Epidermal melanocyte (primary cell): ENCODE results near the gene CUX1.

Source experiments
- DNase-seq: peaks from one replicate; pipeline ENCODE4 v3.0.0; 2011; ENCODE audit warnings: low spot score; ENCODE audit not compliant: insufficient read length

CUX1 gene

DNA sequence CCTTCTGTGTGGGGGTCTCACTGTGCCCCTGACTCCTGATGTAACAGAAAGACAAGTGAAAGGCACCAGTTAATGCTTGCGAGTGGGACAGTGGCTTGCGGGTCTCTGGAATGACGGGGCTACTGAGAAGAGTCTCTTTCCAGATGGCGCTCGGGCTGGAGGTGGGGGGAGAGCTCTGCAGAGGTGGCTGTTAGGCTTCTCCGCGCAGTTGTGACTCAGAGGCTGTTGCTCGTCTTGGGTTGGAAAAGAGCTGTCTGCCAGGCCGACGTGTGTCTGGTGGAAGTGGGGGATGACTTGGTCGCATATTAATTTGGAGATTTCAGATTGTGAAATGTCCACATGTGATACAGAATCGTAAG is 441.3 kb downstream of the CUX1 start:
- DNase-seq = no peak

DNA sequence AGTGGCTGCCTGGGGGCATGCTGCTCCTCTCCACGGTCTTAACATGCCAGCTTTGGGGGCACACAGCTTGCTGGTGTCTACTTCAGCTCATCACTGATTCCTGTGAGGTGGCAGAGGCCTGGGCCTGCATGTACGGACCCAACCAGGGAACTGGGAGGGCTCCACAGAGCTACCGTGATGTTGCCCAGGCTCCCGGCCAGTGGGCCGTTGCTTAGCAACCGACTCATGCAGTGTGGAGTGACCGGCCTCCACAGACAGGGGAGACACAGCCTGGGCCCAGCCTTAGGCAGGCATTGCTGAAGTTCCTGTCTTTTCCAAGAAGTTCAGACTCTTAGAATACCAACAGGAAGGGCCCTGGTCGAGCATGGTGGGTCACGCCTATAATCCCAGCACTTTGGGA is 443.4 kb downstream of the CUX1 start:
- DNase-seq = no peak

DNA sequence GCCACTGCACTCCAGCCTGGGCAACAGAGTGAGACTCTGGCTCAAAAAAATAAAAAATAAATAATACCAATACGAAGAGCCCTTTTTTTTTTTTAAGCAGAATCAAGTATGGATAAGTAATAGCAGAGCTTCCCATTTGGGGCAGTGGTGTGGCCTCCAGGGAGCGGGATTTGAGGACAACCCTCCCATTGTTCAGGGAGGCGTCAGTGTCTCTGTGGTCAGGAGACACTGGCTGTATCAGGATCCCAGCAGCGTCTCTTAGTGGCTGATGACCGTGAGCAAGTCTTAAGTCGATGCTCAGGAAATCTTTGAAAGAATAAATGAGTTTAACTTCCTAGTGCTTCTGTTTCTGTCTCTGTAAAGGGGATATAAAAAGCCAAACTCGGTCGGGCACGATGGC is 444.0 kb downstream of the CUX1 start:
- no peak for DNase-seq

DNA sequence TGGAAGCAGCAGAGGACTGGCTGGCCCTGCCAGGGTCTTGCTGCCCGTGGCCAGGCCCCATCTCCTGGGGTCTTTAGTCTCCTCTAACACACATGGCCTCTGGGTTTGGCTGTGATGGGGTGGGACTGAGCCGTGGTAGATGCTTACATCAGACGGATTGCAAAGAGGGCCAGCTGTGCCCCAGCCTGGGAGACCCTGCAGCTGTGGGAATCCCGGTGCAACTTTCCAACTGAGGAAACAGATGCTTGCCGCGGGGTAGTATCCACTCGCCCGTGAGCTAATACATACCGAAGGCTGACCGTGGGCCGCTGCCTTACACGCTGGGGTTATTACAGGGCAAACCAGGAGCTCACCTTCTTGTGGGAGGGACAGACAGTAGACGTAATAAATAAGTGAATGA is 445.1 kb downstream of the CUX1 start:
- DNase-seq = no peak

DNA sequence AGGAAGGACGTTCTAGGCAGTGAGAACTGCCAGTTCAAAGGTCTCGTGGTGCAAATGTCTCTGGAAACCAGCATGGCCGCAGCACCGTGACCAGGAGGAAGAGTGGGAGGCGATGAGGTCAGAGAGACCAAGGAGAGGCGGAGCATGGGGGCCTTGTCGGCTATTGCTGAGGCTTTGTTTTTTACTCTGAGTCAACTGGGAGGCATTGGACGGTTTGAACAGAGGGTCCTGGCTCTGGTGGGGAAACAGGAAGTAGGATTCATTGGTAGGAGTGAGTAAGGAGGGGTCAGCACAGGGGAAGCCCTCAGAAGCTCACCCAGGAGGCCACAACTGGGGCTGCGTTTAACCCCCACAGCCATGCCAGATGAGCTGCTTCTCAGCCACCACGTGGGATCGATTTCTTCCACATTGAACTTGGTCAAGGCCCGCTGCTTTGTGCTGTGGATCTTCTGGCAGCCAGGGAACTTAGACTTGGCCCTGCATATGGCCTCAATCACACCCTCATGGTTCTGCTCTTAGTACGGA is 447.0 kb downstream of the CUX1 start:
- no peak for DNase-seq

DNA sequence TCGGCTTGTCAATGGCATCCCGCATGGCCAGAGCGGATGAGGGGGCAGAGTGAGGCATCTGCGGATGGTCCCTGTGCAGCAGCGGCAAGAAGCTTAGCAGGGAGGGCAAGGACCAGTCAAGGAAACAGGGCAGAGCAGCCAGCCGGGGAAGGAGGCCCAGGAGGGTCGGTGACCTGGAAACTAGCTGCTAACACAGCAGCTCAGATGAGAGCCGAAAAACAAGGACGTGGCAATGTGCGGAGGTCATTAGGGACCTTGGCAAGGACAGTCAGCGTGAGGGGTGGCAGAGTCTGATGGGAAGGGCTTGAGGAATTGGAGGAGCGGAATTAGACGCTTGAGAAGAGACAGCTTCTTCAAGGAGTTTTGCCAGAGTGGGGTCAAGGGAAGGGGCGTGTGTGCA is 449.1 kb downstream of the CUX1 start:
- DNase-seq = no peak

DNA sequence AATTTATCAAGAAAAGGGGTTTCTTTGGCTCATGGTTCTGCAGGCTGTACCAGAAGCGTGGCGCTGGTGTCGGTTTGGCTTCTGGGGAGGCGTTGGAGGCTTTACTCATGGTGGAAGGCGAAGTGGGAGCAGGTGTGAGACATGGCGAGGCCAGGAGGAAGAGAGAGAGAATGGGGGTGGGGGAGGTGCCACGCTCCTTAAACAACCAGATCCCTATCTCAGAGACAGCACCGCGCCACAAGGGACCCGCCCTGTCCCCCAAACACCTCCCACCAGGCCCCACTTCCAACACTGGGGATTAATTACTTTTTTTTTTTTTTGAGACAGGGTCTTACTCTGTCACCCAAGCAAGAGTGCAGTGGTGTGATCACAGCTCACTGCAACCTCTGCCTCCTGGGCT is 451.2 kb downstream of the CUX1 start:
- no peak for DNase-seq

DNA sequence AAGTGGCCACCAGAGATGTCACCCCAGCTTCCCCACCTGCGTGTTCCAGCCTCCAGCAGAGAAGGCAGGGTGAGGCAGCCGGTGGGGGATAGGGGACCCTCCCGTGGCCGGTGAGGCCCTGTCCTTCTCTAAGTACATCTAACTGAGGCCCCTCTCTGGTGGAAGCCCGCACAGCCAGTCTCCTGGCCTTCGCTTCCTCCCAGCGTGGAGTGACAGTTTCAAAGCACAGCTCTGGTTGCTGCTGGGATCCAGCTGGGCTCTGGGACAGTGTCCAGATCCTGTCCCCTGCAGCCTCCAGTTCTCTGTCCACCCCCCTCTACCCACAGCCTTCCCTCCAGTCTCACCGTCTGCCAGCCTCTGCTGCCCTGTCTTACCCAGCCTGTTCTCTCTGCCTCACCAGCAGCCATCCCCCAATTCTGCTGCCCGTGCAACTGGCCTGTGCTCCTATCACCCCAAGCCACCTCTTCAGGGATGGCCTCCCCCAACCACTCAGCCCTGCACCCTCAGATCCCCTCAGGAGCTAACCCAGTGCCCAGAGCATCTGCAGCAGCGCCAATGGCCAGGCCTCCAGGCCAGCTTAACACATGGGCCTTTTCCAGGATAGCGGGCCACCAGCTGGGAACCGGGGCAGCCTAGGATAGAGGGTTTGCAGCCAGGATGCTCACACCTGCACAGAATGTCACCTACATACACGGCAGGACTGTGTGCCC is 452.9 kb downstream of the CUX1 start:
- no peak for DNase-seq

DNA sequence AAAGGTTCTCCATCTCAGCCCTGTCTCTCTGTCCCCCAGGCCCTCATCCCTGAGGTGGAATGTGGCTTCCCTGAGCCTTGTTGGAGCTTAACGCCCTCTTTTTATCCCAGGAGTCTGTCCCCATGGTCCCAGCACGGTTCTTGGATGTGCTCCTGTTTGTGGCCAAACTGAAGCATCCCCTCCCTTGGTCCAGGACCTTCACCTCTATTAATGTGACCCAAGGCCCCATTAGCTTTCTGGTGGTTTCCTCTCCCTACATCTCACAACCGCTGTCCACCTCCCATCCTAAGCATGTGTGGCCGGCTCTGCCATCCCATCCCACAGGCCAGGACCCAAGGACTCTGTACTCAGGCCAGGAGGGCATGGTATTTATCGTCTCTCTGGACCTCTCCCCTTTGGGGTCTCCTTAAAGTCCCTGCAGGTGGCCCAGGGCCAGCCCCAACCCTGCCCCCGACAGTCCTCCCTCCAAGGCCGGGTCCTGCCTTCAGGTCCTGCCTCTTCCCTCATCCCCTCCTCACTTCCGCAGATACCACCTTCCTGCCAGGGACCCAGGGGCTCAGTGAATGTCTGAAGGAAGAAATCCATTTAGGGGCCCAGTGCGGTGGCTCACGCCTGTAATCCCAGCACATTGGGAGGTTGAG is 453.9 kb downstream of the CUX1 start:
- no peak for DNase-seq

DNA sequence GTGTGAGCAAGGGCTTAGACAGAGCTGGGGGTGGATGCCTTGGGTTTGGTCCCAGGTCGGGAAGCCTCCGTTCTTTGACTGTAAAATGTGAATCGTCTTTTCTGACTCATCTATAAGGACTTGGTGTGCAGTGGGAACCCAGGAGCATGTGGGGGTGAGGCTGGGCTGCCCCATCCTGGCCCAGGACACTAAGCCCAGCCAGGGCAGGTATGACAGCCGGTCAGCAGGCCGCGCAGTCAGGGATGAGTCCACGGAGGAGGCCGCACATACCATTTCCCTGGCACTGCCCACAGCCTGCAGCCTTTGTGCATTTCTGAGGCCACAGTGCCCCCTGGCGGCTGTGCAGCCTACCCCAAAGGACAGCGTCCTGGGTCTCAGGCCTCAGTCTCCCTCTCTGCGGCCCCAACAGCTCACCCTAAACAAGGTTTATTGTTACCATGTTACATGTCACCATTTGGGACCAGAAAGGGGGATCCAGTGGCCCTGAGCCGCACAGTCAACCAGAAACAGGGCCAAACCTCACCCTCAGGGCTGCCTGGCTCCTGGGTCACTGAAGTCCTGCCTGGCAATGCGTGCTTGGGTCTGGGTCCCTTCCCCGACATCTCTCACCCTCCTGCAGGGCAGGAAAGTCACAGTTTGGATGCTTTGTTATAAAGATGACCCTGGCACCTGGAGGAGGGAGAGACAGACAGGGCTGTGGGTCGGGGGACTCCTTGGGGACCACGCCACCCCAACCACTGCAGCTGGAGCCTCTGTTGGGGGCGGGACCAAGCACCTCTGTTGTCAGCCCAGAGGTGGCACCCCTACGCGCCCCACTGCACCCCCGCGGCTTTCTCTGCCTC is 454.9 kb downstream of the CUX1 start:
- peak; percentile 96 for DNase-seq

DNA sequence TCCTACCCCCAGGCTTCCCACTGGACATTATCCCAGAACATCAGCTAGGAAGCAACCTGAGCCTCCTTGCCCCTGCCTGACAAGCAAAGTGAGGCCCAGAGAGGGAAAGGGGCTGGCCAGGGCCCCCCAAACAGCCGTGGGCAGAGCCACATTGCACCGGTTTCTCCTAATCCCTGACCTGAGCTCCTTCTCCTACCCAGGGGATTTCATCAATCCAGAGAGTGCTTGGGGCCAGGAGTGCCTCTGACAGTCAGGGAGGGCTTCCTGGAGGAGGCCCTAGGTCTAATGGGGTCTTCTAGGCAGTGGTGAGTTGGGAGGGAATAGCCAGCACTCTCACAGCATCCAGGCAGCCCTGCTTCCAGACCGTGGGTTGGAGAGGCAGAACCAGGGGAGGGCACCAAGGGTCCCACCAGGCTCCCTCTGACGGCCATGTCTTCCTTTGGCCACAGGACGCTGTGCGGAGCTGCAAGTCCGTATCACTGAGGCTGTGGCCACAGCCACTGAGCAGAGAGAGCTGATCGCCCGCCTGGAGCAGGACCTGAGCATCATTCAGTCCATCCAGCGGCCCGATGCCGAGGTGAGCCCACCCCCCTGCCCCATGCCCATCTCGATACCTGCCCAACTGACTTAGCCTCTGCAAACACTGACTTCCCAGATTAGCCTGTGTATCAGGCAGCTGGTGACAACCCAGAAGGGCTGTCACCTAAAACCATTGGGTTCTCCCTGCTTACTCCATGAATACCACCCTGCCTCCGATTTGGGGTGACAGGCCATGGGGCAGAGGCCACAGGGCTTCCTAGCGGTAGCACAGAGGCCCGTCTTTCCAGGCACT is 455.7 kb downstream of the CUX1 start:
- DNase-seq = no peak

DNA sequence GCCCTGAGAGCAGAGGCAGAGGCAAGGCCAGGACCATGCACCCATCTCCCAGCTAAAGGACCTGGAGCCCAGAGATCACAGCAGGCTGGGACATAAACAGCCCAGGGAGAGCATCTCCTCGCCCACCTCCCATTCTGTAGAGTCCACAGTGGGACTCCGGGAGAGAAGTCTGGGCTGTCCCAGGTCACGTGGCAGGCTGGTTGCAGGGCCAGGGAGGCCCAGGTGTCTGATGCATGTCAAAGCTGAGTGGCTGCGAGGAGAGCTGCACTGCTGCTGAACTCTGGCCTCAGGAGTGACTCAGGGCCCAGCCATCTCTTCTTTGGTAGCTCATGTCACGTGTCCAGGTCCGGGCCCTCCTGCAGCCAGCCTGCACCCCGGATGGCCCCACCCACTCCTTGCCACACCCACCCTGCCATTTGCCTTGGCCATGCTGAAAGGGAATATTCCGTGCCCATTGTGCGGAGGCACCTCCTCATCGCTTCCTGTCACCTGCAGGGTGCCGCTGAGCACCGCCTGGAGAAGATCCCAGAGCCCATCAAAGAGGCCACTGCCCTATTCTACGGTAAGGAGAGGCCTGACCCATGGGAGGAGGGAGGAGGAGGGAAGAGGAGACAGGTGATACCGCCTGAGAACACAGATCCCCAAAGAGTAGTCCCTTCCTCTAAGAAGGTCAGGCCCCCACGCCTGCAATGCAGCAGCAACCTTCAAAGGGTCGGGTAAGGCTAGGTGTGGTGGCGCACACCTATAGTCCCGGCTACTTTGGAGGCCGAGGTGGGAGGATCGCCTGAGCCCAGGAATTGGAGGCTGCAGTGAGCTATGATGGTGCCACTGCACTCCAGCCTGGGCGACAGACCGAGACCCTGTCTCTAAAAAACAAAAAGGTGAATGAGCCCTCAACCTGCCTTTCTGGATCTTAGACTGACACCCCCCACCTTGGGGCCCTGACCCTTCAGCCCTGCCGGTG is 456.6 kb downstream of the CUX1 start:
- no peak for DNase-seq

DNA sequence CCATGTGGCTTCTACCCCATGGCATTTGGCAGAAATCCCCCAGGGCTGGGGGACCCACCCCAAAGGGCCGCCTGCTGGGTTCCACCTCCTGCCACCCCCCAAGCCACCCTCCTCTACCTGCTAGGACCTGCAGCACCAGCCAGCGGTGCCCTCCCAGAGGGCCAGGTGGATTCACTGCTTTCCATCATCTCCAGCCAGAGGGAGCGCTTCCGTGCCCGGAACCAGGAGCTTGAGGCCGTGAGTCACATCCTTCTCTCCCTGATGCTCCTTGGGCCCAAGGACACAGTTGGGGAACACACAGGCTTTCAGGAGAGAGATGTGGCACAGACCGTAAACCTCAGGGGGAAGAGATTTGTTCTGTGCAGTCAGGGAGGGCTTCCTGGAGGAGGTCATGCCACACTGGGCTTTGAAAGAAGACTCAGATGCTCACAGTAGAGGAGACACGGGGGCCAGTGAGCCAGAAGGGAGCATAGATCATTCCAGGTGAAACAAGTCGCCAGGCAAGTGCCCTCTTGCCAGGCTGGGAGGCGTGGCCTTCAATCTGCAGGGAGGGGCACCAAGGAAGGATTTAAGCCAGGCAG is 457.8 kb downstream of the CUX1 start:
- no peak for DNase-seq

DNA sequence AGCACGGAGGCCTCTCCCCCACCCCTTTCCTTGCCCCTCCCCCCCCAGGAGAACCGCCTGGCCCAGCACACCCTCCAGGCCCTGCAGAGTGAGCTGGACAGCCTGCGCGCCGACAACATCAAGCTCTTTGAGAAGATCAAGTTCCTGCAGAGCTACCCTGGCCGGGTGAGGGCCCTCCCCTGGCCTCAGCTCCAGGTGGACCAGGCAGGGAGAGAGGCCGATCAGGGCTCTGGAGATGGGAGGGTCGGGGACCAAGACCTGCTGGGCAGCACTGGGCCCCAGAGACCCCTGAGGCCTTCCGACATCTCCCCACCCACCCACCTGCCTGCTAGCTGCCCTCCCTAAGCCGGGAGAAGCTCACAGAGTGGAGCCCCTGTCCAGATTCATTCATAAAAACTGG is 460.5 kb downstream of the CUX1 start:
- DNase-seq = no peak

DNA sequence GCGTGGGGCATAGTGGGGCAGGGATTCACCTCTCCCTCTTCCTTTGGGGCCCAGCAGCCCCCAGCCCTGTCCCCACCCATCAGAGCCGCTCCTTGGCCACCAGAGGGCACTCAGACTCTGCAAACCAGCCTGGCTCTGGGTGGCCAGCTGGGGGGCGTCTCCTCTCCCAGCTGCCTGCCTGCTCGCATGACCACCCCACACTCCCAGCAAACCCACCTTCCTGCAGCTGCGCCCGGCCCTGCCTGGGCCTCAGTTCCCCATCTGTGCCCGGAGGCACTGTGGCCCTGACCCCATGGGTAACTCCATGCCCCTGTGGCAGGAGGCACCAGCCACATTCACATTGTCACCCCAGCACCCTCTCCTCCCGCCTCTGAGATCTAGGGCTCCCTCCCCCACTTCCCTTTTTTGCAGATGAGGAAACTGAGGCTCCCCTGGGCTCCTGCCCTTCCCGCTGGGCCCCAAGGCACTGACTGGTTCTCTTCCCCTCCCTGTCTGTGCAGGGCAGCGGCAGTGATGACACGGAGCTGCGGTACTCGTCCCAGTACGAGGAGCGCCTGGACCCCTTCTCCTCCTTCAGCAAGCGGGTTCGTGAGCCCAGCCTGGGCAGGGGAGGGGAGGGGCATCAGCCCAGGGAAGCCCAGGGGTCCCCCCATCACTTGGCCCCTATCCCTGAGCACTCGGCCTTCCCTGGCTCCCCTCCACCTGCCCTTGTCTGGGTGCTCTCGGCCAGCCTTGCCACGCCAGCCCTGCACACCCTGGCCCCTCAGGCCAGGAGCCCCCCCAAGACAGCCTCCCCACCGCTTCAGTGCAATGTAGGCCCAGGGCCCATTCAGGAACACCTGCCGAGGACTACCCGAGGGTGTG is 462.3 kb downstream of the CUX1 start:
- no peak for DNase-seq

DNA sequence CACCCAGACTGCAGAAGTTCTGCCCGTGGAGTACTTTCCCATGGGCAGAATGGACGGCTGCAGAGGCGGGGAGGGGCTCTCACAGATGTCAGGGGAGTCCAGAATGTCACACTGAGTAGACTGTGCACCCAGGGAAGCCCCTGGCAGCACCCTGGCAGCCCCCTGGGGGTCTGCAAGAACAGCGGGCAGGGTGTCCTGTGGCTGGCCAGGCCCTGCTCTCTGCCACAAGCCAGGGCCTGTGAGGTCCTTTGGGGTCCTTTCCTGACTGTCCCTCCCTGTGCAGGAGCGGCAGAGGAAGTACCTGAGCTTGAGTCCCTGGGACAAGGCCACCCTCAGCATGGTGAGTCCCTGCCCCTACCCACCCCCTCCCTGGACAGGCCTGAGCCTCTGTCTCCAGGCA is 463.1 kb downstream of the CUX1 start:
- no peak for DNase-seq

DNA sequence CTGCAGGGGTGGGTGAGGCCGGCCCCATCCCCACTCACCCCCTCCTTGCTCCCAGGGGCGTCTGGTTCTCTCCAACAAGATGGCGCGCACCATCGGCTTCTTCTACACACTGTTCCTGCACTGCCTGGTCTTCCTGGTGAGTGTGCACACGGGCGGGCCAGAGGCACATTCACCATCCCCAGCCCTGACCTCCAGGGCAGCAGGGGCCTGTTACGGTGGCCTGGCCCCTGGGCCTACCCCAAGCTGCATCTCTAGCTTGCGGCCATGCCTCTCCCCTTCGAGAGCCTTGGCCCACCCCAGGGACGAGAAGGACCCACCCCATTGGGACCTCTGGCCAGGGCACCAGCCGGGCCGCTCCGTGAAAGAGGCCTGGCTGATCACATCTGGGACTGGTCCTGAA is 464.4 kb downstream of the CUX1 start:
- DNase-seq = no peak

DNA sequence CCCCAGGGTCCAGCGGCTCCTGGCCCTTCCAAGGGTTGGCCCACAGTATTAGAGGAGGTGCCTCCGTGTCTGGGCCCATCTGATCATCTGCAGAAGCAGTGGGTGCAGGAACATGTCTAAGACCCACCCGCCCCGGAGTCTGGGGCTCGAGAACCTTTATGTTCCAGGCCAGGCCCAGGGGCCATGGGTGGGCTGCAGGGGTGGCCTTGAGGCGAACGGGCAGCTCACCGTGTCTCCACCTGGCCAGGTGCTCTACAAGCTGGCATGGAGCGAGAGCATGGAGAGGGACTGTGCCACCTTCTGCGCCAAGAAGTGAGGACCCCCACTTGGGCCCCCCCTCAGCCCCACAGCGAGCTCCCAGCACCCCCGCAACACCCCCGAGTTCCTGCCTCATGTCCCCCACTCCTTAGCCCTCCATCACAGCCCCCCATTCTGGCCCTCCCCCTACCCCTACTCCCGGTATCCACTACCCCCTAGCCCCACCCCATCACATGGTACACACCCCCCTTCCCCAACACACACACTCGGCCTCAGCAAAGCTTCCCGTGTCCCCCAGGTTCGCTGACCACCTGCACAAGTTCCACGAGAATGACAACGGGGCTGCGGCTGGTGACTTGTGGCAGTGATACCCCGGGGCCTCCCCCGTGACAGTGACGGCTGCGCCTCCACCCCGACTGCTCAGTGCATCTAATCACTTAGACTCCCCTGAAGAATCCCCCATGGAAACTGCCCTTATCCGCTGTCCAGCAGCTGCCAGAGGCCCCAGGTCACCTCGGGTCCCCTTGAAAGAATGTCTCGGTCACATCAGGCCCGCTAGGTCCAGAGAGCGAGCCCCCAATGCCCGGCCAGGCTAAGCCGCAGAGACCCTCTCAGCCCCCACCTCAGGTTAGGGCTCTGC is 465.3 kb downstream of the CUX1 start:
- DNase-seq = no peak
